ENCODE measurements around the gene CPEB4.

GRCh38 chr5:173913686-173914321 lies 25.7 kb downstream of the CPEB4 start:
- TF ChIP-seq CTCF (conservative IDR thresholded peaks at IDR 0.05; ENCODE audit: low read depth, low read length): no peak
- TF ChIP-seq SMC3 (IDR thresholded peaks at IDR 0.05; ENCODE audit: low read depth, low read length): no peak
- TF ChIP-seq MAZ (IDR thresholded peaks at IDR 0.05; ENCODE audit: borderline replicate concordance, low read depth, low read length): no peak
- no peak for TF ChIP-seq RCOR1 (IDR thresholded peaks at IDR 0.05; ENCODE audit: insufficient replicate concordance, low read length)
- no peak for TF ChIP-seq BHLHE40 (IDR thresholded peaks at IDR 0.05; ENCODE audit: low read depth, low read length)
- no peak for TF ChIP-seq CEBPB (IDR thresholded peaks at IDR 0.05; ENCODE audit: low read depth, low read length)
- TF ChIP-seq USF2 (IDR thresholded peaks at IDR 0.05; ENCODE audit: low read depth, low read length): no peak
- TF ChIP-seq POLR2A (IDR thresholded peaks at IDR 0.05; ENCODE audit: low read depth, low read length): no peak
- TF ChIP-seq MAFK (IDR thresholded peaks at IDR 0.05; ENCODE audit: low read depth, low read length): no peak
- no peak for TF ChIP-seq MXI1 (IDR thresholded peaks at IDR 0.05; ENCODE audit: borderline replicate concordance, low read depth, low read length)
- TF ChIP-seq RAD21 (IDR thresholded peaks at IDR 0.05; ENCODE audit: low read length): no peak
- no peak for TF ChIP-seq ELK1 (IDR thresholded peaks at IDR 0.05; ENCODE audit: borderline replicate concordance, low read depth, low read length)

Measured in IMR-90 (cell line).